Testis (tissue), 2 donors: ENCODE measurements around the gene PLAGL1.

ENCODE experiments used
- POLR2A ChIP-seq: fragments of 450-650 bp; IDR thresholded peaks from one replicate; pipeline ENCODE4 v1.6.1; 2017; ENCODE audit warnings: antibody characterized with exemption, mild to moderate bottlenecking, moderate library complexity
- TF ChIP-seq, protein P1 (sequence below), 3 experiments: fragments of 450-650 bp in 2 of 3; fragments of 200-600 bp in 1 of 3; sonication (generic) in 1 of 3; IDR thresholded peaks; one replicate each; pipeline ENCODE4 v1.5.1; 2016 to 2019; ENCODE audit warnings: antibody characterized with exemption in 3 of 3, mild to moderate bottlenecking in 2 of 3, moderate library complexity in 1 of 3

DNA sequence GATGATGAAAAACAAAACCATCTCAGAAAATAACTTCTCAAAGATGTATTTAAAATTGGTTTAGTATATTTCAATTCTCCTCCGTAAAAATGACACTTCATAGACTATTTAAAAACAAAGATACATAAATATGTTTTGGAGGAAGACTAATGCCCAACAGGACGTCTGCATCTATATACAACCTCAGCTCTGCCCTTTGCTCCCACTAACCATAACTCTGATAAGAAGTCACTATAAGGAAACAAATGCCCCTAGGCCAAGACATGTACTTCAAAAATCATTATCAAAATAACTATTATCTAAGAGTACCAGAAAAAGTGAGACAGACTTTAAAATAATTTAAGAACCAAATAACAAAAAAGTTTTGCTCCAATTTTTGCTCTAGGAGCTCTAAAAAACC is 23.4 kb downstream of the PLAGL1 start:
- TF ChIP-seq, protein P1, sequence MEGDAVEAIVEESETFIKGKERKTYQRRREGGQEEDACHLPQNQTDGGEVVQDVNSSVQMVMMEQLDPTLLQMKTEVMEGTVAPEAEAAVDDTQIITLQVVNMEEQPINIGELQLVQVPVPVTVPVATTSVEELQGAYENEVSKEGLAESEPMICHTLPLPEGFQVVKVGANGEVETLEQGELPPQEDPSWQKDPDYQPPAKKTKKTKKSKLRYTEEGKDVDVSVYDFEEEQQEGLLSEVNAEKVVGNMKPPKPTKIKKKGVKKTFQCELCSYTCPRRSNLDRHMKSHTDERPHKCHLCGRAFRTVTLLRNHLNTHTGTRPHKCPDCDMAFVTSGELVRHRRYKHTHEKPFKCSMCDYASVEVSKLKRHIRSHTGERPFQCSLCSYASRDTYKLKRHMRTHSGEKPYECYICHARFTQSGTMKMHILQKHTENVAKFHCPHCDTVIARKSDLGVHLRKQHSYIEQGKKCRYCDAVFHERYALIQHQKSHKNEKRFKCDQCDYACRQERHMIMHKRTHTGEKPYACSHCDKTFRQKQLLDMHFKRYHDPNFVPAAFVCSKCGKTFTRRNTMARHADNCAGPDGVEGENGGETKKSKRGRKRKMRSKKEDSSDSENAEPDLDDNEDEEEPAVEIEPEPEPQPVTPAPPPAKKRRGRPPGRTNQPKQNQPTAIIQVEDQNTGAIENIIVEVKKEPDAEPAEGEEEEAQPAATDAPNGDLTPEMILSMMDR (IDR thresholded peaks at IDR 0.05) = no peak
- TF ChIP-seq POLR2A = no peak
